H1 (cell line): ENCODE data around the gene WNK2. TPM values are rescaled to one million over a fixed set of nuclear protein-coding genes. Genes with fewer than 3 reads are reported as not detected.

Experiments
- CTCF ChIA-PET: fragments of 300-600 bp; sonication (Branson Sonifier 250); formaldehyde crosslinking; loops from one replicate; lab custom pipeline; 2021; ENCODE audit not compliant: partially characterized antibody; lab: Charles Lee
- POLR2A ChIA-PET: fragments of 300-600 bp; sonication (Branson Sonifier 250); formaldehyde crosslinking; loops from one replicate; lab custom pipeline; 2021; ENCODE audit warnings: inconsistent platforms; ENCODE audit not compliant: partially characterized antibody; lab: Charles Lee
- DNase-seq, 2 experiments: peaks; one replicate each; pipeline versions ENCODE4 v3.0.0 to v3.0.0-alpha.2; 2010 to 2022; ENCODE audit warnings: low spot score in 2 of 2, low read depth in 1 of 2, mixed read lengths in 1 of 2
- FAIRE-seq: peaks from 2 replicates; lab custom pipeline; 2011; peaks lifted over from hg19 to GRCh38; lab: Jason Lieb, UNC
- H2AFZ ChIP-seq: 2 replicates; pipeline ENCODE4 v1.8.1; 2012; ENCODE audit warnings: low read length, inconsistent platforms
- H2AK5ac ChIP-seq: 2 replicates; pipeline ENCODE4 v1.6.1; 2013; ENCODE audit warnings: low read depth, low read length
- H2BK120ac ChIP-seq: replicated peaks from 2 replicates; pipeline ENCODE3; 2013; ENCODE audit warnings: low read depth, low read length, inconsistent platforms
- H2BK12ac ChIP-seq: 2 replicates; pipeline ENCODE4 v1.6.1; 2013; ENCODE audit warnings: low read depth, low read length
- H2BK15ac ChIP-seq: 2 replicates; pipeline ENCODE4 v1.6.1; 2013; ENCODE audit warnings: low read length
- H2BK20ac ChIP-seq: 2 replicates; pipeline ENCODE4 v1.6.1; 2013; ENCODE audit warnings: low read length
- H2BK5ac ChIP-seq: 2 replicates; pipeline ENCODE4 v1.6.1; 2013; ENCODE audit warnings: low read depth, low read length
- H3K14ac ChIP-seq: 2 replicates; pipeline ENCODE4 v1.6.1; 2013; ENCODE audit warnings: inconsistent platforms; ENCODE audit not compliant: insufficient read length
- H3K18ac ChIP-seq: 2 replicates; pipeline ENCODE4 v1.6.1; 2013; ENCODE audit warnings: low read length; ENCODE audit errors: extremely low read depth
- H3K23ac ChIP-seq: 2 replicates; pipeline ENCODE4 v1.6.1; 2013; ENCODE audit warnings: inconsistent platforms; ENCODE audit not compliant: insufficient read length
- H3K23me2 ChIP-seq: 2 replicates; pipeline ENCODE4 v1.6.1; 2013; ENCODE audit warnings: low read depth, low read length
- H3K27ac ChIP-seq: 2 replicates; pipeline ENCODE4 v1.6.1; 2011; ENCODE audit warnings: low read depth, low read length, inconsistent platforms
- H3K27me3 ChIP-seq, 4 experiments: replicated peaks in 1 of 4; 1 replicate in 1 of 4; 2 replicates in 3 of 4; pipeline versions ENCODE4 v1.6.1 to v1.8.1; 2011 to 2013; ENCODE audit warnings: low read length in 3 of 4, mild to moderate bottlenecking in 3 of 4, inconsistent platforms in 2 of 4, mixed read lengths in 2 of 4, moderate library complexity in 1 of 4; ENCODE audit not compliant: control insufficient read depth in 3 of 4, insufficient read depth in 3 of 4; ENCODE audit errors: extremely low read depth in 1 of 4
- H3K36me3 ChIP-seq, 4 experiments: 2 replicates each; pipeline versions ENCODE4 v1.6.1 to v1.8.1; 2011 to 2013; ENCODE audit warnings: mild to moderate bottlenecking in 4 of 4, low read length in 3 of 4, moderate library complexity in 2 of 4, control low read depth in 1 of 4, inconsistent platforms in 1 of 4; ENCODE audit not compliant: insufficient read depth in 4 of 4, control insufficient read depth in 2 of 4
- H3K4ac ChIP-seq: replicated peaks from 2 replicates; pipeline ENCODE3; 2013; ENCODE audit warnings: low read length, low read depth, mixed read lengths, inconsistent platforms; ENCODE audit not compliant: insufficient read length
- H3K4me1 ChIP-seq, 4 experiments: replicated peaks in 1 of 4; 1 replicate in 1 of 4; 2 replicates in 3 of 4; pipeline versions ENCODE4 v1.6.1 to v1.8.1; 2011 to 2013; ENCODE audit warnings: low read length in 3 of 4, inconsistent platforms in 2 of 4, mixed read lengths in 1 of 4; ENCODE audit not compliant: insufficient read depth in 4 of 4, control insufficient read depth in 3 of 4
- H3K4me2 ChIP-seq, 2 experiments: 2 replicates each; pipeline versions ENCODE4 v1.6.1 to v1.8.1; 2011 to 2013; ENCODE audit warnings: low read depth in 2 of 2, low read length in 2 of 2, control low read depth in 1 of 2, inconsistent platforms in 1 of 2, mild to moderate bottlenecking in 1 of 2; ENCODE audit not compliant: insufficient read depth in 1 of 2
- H3K4me3 ChIP-seq, 4 experiments: fragments of 200-600, 300-600 bp in 1 of 4; sonication (generic), shearing (Covaris generic), sonication (Bioruptor Twin) in 1 of 4; 2 replicates each; pipeline versions ENCODE4 v1.5.1 to v1.8.1; 2011 to 2016; ENCODE audit warnings: low read length in 4 of 4, low read depth in 3 of 4, control low read depth in 2 of 4, inconsistent platforms in 2 of 4, mild to moderate bottlenecking in 2 of 4, mixed read lengths in 1 of 4, moderate library complexity in 1 of 4; ENCODE audit not compliant: insufficient read depth in 2 of 4; ENCODE audit errors: extremely low read depth in 1 of 4
- H3K56ac ChIP-seq: replicated peaks from 2 replicates; pipeline ENCODE3; 2013; ENCODE audit warnings: low read depth, mild to moderate bottlenecking, mixed read lengths, low read length, inconsistent platforms; ENCODE audit not compliant: insufficient read length
- H3K79me1 ChIP-seq: 2 replicates; pipeline ENCODE4 v1.6.1; 2013; ENCODE audit warnings: low read depth, low read length, control low read depth
- H3K79me2 ChIP-seq, 2 experiments: 2 replicates each; pipeline versions ENCODE4 v1.6.1 to v1.8.1; 2012 to 2013; ENCODE audit warnings: low read length in 2 of 2, mild to moderate bottlenecking in 2 of 2, inconsistent platforms in 1 of 2; ENCODE audit not compliant: insufficient read depth in 2 of 2, control insufficient read depth in 1 of 2
- H3K9ac ChIP-seq, 4 experiments: replicated peaks in 1 of 4; 1 replicate in 1 of 4; 2 replicates in 3 of 4; pipeline versions ENCODE4 v1.6.1 to v1.8.1; 2011 to 2013; ENCODE audit warnings: low read depth in 3 of 4, low read length in 3 of 4, control low read depth in 2 of 4, mild to moderate bottlenecking in 2 of 4, moderate library complexity in 2 of 4, inconsistent platforms in 1 of 4; ENCODE audit errors: extremely low read depth in 1 of 4
- H3K9me3 ChIP-seq, 2 experiments: 2 replicates each; pipeline versions ENCODE4 v1.6.1 to v1.8.1; 2012 to 2013; ENCODE audit warnings: mild to moderate bottlenecking in 2 of 2, moderate library complexity in 2 of 2, control low read depth in 1 of 2, inconsistent platforms in 1 of 2, low read depth in 1 of 2, low read length in 1 of 2, mixed read lengths in 1 of 2; ENCODE audit not compliant: insufficient read depth in 2 of 2
- H4K20me1 ChIP-seq, 2 experiments: replicated peaks in 1 of 2; 2 replicates each; pipeline versions ENCODE3 to v1.8.1; 2011 to 2013; ENCODE audit warnings: inconsistent platforms in 2 of 2, low read length in 2 of 2, mild to moderate bottlenecking in 1 of 2; ENCODE audit not compliant: insufficient read depth in 2 of 2, control insufficient read depth in 1 of 2
- H4K5ac ChIP-seq: 2 replicates; pipeline ENCODE4 v1.6.1; 2013; ENCODE audit warnings: low read length, low read depth, mixed read lengths, inconsistent platforms; ENCODE audit not compliant: insufficient read length
- H4K8ac ChIP-seq: 2 replicates; pipeline ENCODE4 v1.8.0; 2013; ENCODE audit warnings: mild to moderate bottlenecking, moderate library complexity, low read length, inconsistent platforms; ENCODE audit not compliant: insufficient read depth; ENCODE audit errors: extremely low read depth
- H4K91ac ChIP-seq: replicated peaks from 2 replicates; pipeline ENCODE3; 2013; ENCODE audit warnings: low read length, mixed read lengths, inconsistent platforms; ENCODE audit not compliant: insufficient read length
- CEBPB ChIP-seq: IDR thresholded peaks from 2 replicates; pipeline ENCODE4 v1.6.1; 2012; ENCODE audit warnings: low read depth, low read length
- CTBP2 ChIP-seq: IDR thresholded peaks from 2 replicates; pipeline ENCODE4 v1.7.0; 2011; ENCODE audit warnings: borderline replicate concordance, mild to moderate bottlenecking, moderate library complexity, mixed read lengths, low read length; ENCODE audit not compliant: insufficient read depth, insufficient read length
- EGR1 ChIP-seq: IDR thresholded peaks from 2 replicates; pipeline ENCODE4 v1.6.1; 2011; ENCODE audit warnings: low read depth, low read length, borderline replicate concordance
- EZH2 ChIP-seq: fragments of 200-600 bp; sonication (generic); IDR thresholded peaks from 2 replicates; pipeline ENCODE4 v1.7.1; 2012; ENCODE audit warnings: low read depth, mild to moderate bottlenecking, moderate library complexity, low read length, inconsistent platforms; ENCODE audit not compliant: severe bottlenecking
- HDAC6 ChIP-seq: IDR thresholded peaks from one replicate; pipeline ENCODE4 v1.7.1; 2012; ENCODE audit warnings: low read depth, mild to moderate bottlenecking, inconsistent platforms, low read length, moderate library complexity
- MAFK ChIP-seq: IDR thresholded peaks from 2 replicates; pipeline ENCODE4 v1.6.1; 2012; ENCODE audit warnings: low read depth, mild to moderate bottlenecking, improper control_type of control experiment, low read length
- POU5F1 ChIP-seq: IDR thresholded peaks from 2 replicates; pipeline ENCODE4 v1.6.1; 2011; ENCODE audit warnings: low read depth, mild to moderate bottlenecking, low read length, moderate library complexity
- RAD21 ChIP-seq, 2 experiments: IDR thresholded peaks in 1 of 2; conservative IDR thresholded peaks in 1 of 2; 2 replicates each; pipeline ENCODE4 v1.6.1; 2011; ENCODE audit warnings: low read depth in 2 of 2, low read length in 2 of 2, improper control_type of control experiment in 1 of 2, inconsistent platforms in 1 of 2, mild to moderate bottlenecking in 1 of 2, moderate library complexity in 1 of 2
- SIRT6 ChIP-seq: IDR thresholded peaks from one replicate; pipeline ENCODE4 v1.7.1; 2012; ENCODE audit warnings: low read length, inconsistent platforms
- SRF ChIP-seq: IDR thresholded peaks from 2 replicates; pipeline ENCODE4 v1.6.1; 2011; ENCODE audit warnings: mild to moderate bottlenecking, low read depth, low read length, moderate library complexity
- WGBS, 2 experiments: shearing (Covaris generic) in 1 of 2; methylation state at CpG; one replicate each; pipeline versions ENCODE4 v1.1.6 to v1.1.7; 2013 to 2015; ENCODE audit warnings: low lambda C conversion rate in 2 of 2, mixed read lengths in 2 of 2, inconsistent platforms in 1 of 2, low coverage in 1 of 2, missing lambda C conversion rate in 1 of 2; ENCODE audit not compliant: insufficient replicate concordance in 2 of 2, insufficient coverage in 1 of 2, insufficient read length in 1 of 2; ENCODE audit errors: extremely low coverage in 1 of 2, missing lambda C conversion rate in 1 of 2; 5-methylcytosine and 5-hydroxymethylcytosine counted together
- polyA plus RNA-seq, 7 experiments: library from polyadenylated mRNA; depleted of rRNA in 3 of 7; stranded (reverse) in 5 of 7; unstranded in 2 of 7; fragments of >200 nt in 5 of 7; fragments of 200-250 nt in 2 of 7; gene quantifications; 1 replicate in 5 of 7; 2 replicates in 1 of 7; 4 replicates in 1 of 7; pipeline versions ENCODE4 v1.2.1 to v1.2.3, GENCODE V29; 2011 to 2013; ENCODE audit warnings: missing spikeins in 2 of 7, mixed read lengths in 2 of 7
- total RNA-seq: library from RNA; stranded (reverse); fragmentation: NEBNext Ultra II Directional; extraction: Animal tissue kit (Norgen Biotek cat#: 25700); gene quantifications from 2 replicates; pipeline ENCODE4 v1.2.1, GENCODE V29; 2021
- TF ChIP-seq, protein P1 (sequence below): IDR thresholded peaks from 2 replicates; pipeline ENCODE4 v1.6.1; 2012; ENCODE audit warnings: inconsistent platforms

WNK2 gene
- total and polyA plus RNA-seq, 2 of the 8 experiments (the other 6 are each of a cell fraction or from before 2014, with no cell fraction given) = 12.0 to 87.2 TPM

DNA sequence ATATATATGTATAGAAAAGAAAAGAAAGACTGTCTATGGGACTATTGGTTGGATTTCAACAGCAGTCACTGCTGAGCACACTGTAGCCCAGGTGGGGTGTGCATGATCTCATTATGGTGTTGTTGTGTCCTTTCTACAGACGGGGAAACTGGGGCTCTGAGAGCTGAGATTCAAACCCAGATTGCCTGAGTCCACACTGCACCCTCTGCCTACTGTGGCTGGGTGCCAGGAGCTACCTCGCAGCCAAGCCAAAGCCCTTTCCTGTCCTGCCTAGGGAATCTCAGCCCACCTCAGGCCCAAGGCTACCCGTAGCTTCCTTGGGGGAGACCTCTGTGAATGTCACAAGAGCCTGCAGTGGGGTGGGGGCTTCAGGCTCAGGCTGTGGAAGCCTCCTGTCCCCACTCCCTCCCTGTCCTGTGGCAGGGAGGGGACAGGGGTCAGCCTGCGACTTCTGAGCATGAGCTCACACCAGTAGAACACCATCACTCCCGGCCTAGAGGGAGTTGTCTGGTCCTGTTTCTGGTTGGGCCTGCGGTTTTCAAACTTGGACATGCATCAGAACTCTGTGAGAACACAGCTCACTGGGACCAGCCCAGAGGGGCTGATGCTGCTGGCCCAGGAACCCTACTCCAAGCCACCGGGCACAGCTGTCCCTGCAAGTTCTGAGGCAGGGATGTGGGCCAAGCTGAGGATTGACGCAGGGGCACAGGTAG, 42.0 kb upstream of the WNK2 start:
- H3K18ac ChIP-seq = no peak overlapping the region
- no peak overlapping the region for H3K23ac ChIP-seq
- H2BK20ac ChIP-seq = peak overlapping the region; percentile 32; the same call in 1 of the 2 replicates
- no peak overlapping the region for H3K14ac ChIP-seq
- no peak overlapping the region for H3K4me3 ChIP-seq
- no peak overlapping the region for H3K27ac ChIP-seq
- no peak overlapping the region; the same call in 1 of the 2 replicates for H2BK12ac ChIP-seq
- no peaks in the 10 kb centered on the region for H3K23me2 ChIP-seq
- H4K5ac ChIP-seq = no peak overlapping the region
- H4K91ac ChIP-seq = no peak overlapping the region
- no peaks in the 10 kb centered on the region for H3K27me3 ChIP-seq
- ChIA-PET CTCF (interaction anchor here (0.9 to 7.5 kb wide), 5 partner anchors 11 to 32 kb away, joined by 4 to 74 read pairs (median 5); no protein-coding TSS in a partner anchor), POLR2A (interaction anchor here (0.5 to 0.9 kb wide), 2 partner anchors 27 to 31 kb away, joined by 3 read pairs; no protein-coding TSS in a partner anchor)
- H2AFZ ChIP-seq = no peak overlapping the region; the same call in 1 of the 2 replicates
- H2BK15ac ChIP-seq = no peak overlapping the region
- H3K4ac ChIP-seq = no peak overlapping the region
- 96% methylated on average over 8 of the region's 8 CpGs; no CpG with 5 or more reads in 1 of the 2 experiments for WGBS, 2 experiments
- peaks cover 0 to 2% of the 10 kb centered on the region in 2 experiments for H4K20me1 ChIP-seq
- no peak overlapping the region for H4K8ac ChIP-seq
- H3K79me2 ChIP-seq = no peaks in the 10 kb centered on the region
- DNase-seq (no peak), FAIRE-seq (no peak)
- no peak overlapping the region for H3K56ac ChIP-seq
- H2BK5ac ChIP-seq = peak overlapping the region; percentile 35; the same call in 1 of the 2 replicates
- no peak overlapping the region for H2AK5ac ChIP-seq
- H3K36me3 ChIP-seq = no peaks in the 10 kb centered on the region
- H3K4me2 ChIP-seq = no peak overlapping the region
- no peaks in the 10 kb centered on the region for H3K79me1 ChIP-seq
- H3K9me3 ChIP-seq = no peaks in the 10 kb centered on the region
- peaks cover 0 to 8% (median 3%) of the 10 kb centered on the region in 4 experiments; a peak in 2 of 7 replicates for H3K4me1 ChIP-seq
- no peak overlapping the region for H3K9ac ChIP-seq
- no peak overlapping the region for H2BK120ac ChIP-seq
- TF ChIP-seq HDAC6 (no peak), EZH2 (no peak), CEBPB (no peak), EGR1 (no peak), MAFK (no peak), SRF (no peak), POU5F1 (no peak), CTBP2 (no peak), SIRT6 (no peak), RAD21 (IDR thresholded peaks at IDR 0.05 in 1 of 2, conservative IDR thresholded peaks at IDR 0.05 in 1 of 2; ENCODE audit: low read depth in 2 of 2, low read length in 2 of 2) (no peak)
- TF ChIP-seq, protein P1, sequence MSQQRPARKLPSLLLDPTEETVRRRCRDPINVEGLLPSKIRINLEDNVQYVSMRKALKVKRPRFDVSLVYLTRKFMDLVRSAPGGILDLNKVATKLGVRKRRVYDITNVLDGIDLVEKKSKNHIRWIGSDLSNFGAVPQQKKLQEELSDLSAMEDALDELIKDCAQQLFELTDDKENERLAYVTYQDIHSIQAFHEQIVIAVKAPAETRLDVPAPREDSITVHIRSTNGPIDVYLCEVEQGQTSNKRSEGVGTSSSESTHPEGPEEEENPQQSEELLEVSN = no peak
